Ishikawa (cell line): ENCODE measurements around the gene GTF3C1.

Experiments
- CEBPB ChIP-seq: IDR thresholded peaks from 2 replicates; pipeline ENCODE4 v1.6.1; 2012
- CREB1 ChIP-seq: IDR thresholded peaks from 2 replicates; pipeline ENCODE4 v1.6.1; 2012; ENCODE audit warnings: low read depth
- EGR1 ChIP-seq: IDR thresholded peaks from 2 replicates; pipeline ENCODE4 v1.6.1; 2012
- EP300 ChIP-seq: IDR thresholded peaks from 2 replicates; pipeline ENCODE4 v1.6.1; 2012; ENCODE audit warnings: borderline replicate concordance
- FOXM1 ChIP-seq: IDR thresholded peaks from 2 replicates; pipeline ENCODE4 v1.6.1; 2012; ENCODE audit warnings: low read depth, borderline replicate concordance
- MAX ChIP-seq: IDR thresholded peaks from 2 replicates; pipeline ENCODE4 v1.6.1; 2012
- NFIC ChIP-seq: IDR thresholded peaks from 2 replicates; pipeline ENCODE4 v1.6.1; 2012
- RAD21 ChIP-seq: IDR thresholded peaks from 2 replicates; pipeline ENCODE4 v1.6.1; 2012; ENCODE audit warnings: low read depth
- TAF1 ChIP-seq: IDR thresholded peaks from 2 replicates; pipeline ENCODE4 v1.6.1; 2012; ENCODE audit warnings: low read depth, mild to moderate bottlenecking
- TCF12 ChIP-seq: IDR thresholded peaks from 2 replicates; pipeline ENCODE4 v1.6.1; 2012; ENCODE audit warnings: low read depth
- TEAD4 ChIP-seq: IDR thresholded peaks from 2 replicates; pipeline ENCODE4 v1.6.1; 2012
- USF1 ChIP-seq: IDR thresholded peaks from 2 replicates; pipeline ENCODE4 v1.6.1; 2012
- YY1 ChIP-seq: IDR thresholded peaks from 2 replicates; pipeline ENCODE4 v1.6.1; 2012; ENCODE audit warnings: low read depth
- ZBTB7A ChIP-seq: IDR thresholded peaks from 2 replicates; pipeline ENCODE4 v1.6.1; 2012; ENCODE audit warnings: low read depth
- TF ChIP-seq, protein P1 (sequence below): IDR thresholded peaks from 2 replicates; pipeline ENCODE4 v1.6.1; 2012; ENCODE audit warnings: low read depth, mild to moderate bottlenecking

Gene GTF3C1

GRCh38 chr16:27413956-27414355 lies 135.8 kb downstream of the GTF3C1 start:
- no peak for TF ChIP-seq USF1
- no peak for TF ChIP-seq NFIC
- TF ChIP-seq ZBTB7A = no peak
- TF ChIP-seq EP300 = no peak
- TF ChIP-seq CREB1 = no peak
- TF ChIP-seq YY1 = no peak
- no peak for TF ChIP-seq TAF1
- no peak for TF ChIP-seq RAD21
- no peak for TF ChIP-seq CEBPB
- TF ChIP-seq TCF12 = no peak
- no peak for TF ChIP-seq MAX
- TF ChIP-seq, protein P1, sequence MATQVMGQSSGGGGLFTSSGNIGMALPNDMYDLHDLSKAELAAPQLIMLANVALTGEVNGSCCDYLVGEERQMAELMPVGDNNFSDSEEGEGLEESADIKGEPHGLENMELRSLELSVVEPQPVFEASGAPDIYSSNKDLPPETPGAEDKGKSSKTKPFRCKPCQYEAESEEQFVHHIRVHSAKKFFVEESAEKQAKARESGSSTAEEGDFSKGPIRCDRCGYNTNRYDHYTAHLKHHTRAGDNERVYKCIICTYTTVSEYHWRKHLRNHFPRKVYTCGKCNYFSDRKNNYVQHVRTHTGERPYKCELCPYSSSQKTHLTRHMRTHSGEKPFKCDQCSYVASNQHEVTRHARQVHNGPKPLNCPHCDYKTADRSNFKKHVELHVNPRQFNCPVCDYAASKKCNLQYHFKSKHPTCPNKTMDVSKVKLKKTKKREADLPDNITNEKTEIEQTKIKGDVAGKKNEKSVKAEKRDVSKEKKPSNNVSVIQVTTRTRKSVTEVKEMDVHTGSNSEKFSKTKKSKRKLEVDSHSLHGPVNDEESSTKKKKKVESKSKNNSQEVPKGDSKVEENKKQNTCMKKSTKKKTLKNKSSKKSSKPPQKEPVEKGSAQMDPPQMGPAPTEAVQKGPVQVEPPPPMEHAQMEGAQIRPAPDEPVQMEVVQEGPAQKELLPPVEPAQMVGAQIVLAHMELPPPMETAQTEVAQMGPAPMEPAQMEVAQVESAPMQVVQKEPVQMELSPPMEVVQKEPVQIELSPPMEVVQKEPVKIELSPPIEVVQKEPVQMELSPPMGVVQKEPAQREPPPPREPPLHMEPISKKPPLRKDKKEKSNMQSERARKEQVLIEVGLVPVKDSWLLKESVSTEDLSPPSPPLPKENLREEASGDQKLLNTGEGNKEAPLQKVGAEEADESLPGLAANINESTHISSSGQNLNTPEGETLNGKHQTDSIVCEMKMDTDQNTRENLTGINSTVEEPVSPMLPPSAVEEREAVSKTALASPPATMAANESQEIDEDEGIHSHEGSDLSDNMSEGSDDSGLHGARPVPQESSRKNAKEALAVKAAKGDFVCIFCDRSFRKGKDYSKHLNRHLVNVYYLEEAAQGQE = no peak
- TF ChIP-seq EGR1 = no peak

DNA sequence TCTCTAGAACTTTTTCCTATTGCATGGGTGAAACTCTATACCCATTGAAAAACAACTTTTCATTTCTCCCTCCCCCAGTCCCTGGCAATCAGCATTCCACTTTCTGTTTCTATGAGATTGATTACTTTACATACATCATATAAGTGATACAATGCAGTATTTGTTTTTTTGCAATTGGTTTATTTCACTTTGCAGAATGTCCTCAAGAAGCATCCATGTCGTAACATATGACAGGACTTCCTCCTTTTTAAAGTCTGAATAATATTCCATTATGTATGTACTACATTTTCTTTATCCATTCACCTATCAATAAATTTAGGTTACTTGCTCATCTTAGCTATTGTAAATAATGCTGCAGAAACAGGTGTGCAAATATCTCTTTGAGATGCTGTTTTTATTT lies 139.0 kb downstream of the GTF3C1 start:
- no peak for TF ChIP-seq MAX
- no peak for TF ChIP-seq USF1
- TF ChIP-seq, protein P1 = no peak
- no peak for TF ChIP-seq CEBPB
- no peak for TF ChIP-seq CREB1
- no peak for TF ChIP-seq EGR1
- no peak for TF ChIP-seq TAF1
- no peak for TF ChIP-seq EP300
- no peak for TF ChIP-seq FOXM1
- no peak for TF ChIP-seq TCF12
- no peak for TF ChIP-seq TEAD4
- TF ChIP-seq YY1 = no peak
- TF ChIP-seq NFIC = no peak
- no peak for TF ChIP-seq ZBTB7A
